NCI-H2227 (cell line): ENCODE results near the gene TDRD15.
A peak's percentile ranks its signal among the peaks of the same experiment; 100 is the strongest.
"Not testable (repeated sequence)": the region's sequence is repeated elsewhere in the genome, so short reads cannot be mapped to it uniquely, and the experiment has no call there.

Source experiments
- DNase-seq: peaks from one replicate; lab custom pipeline; 2025; ENCODE audit not compliant: unreplicated experiment; lab: John Stamatoyannopoulos, UW

Gene TDRD15

DNA sequence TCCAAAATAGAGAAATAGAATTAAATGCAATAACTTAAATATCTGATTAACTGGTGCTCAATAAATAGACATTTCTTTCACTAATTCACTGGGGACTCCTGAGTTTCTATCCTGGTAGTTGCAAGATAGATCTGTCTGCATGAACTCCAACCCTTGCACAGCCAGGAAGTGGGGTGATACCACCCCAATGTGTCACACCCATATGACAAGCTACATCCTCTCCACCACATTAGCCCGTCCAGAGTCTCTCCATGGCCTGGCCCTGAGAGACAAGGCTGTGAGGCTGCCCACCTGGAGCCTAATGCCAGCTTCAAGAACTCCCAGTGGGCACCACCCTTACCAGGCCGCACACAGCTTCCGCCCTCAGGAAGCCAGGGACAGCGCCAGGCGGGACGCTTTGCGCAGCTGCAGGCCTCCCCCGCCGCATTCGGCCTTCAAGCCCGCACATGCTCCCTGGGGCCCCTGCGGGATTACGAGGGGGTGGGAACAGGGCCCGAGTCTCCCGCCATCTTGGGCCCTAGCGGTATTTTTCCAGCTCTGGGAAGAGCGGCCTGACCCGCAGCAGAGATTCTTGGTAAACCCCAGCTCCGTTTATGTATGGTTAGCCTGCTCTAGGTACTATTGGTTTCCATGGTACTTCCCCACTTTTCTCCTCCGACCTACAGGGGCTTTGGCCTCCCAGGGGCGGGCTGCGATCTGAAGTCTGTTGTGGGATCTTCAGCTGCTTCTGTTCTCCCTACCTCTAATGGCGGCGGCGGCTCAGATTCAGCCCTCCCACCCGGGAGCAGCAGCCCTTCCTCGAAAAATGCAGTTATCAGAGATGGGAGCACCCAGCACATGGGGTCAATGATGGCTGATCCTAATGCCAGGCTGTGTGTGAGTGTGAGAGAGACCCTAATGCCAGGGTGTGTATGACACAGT, at the start of gene TDRD15:
TSS of gene TDRD15 (plus strand) at position 496 of the 921 bp plus-strand sequence. CDS start 13,500 bp downstream, outside the sequence.
- DNase-seq, result no peak

DNA sequence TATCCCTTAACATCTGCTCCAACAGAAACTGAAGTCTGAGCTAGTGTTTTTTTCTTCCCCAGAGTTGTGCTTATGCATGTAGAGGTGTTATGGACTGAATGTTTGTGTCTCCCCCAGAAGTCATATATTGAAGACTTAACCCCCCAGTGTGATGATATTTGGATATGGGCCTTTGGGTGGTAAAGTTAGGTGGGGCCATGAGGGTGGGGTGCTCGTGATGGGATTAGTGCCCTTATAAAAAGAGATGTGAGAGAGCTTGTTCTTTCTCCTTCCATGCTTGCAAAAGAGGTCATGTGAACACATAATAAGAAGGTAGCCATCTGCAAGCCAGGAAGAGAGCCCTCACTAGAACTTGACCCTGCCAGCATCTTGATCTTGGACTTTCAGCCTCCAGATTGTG, 45.5 kb upstream of the TDRD15 start:
- DNase-seq, result no peak

DNA sequence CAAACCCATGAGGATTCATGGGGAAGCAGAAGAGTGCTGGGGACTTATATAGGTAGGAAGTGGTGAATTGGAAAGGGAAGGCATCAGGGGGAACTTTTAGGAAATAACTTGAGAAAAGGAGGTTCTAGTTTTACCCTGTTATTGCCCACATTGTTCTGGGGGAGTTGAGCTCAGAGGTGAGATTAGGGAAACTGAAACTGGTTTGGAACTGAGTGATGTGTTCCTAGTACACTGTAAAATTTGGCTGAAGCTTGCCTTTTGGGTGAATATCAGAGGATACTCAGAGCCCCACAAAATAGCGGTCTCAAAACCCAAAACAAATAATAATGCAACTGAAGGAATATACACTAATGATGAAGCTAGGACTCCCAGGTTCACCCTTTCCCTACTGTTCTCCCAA, 40.3 kb upstream of the TDRD15 start:
- DNase-seq, result no peak

DNA sequence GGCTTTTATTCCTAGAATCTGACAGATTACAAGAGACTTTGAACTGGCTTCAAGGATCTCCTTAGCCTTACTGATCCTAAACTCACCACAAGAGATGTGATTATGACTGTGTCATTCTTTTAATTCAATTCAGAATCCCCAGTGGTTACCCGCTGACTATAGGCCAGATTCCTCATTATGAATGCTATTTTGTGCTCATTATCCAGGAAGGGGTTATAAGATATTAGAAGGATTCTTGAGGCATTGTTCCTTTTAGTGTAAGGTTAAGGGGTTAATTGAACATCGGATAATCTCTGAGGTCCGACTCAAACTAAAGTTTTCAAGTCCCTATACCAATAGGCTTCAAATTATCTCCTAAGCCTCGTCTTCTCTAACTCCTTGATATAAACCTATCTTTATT, 39.4 kb upstream of the TDRD15 start:
- DNase-seq, result no peak

DNA sequence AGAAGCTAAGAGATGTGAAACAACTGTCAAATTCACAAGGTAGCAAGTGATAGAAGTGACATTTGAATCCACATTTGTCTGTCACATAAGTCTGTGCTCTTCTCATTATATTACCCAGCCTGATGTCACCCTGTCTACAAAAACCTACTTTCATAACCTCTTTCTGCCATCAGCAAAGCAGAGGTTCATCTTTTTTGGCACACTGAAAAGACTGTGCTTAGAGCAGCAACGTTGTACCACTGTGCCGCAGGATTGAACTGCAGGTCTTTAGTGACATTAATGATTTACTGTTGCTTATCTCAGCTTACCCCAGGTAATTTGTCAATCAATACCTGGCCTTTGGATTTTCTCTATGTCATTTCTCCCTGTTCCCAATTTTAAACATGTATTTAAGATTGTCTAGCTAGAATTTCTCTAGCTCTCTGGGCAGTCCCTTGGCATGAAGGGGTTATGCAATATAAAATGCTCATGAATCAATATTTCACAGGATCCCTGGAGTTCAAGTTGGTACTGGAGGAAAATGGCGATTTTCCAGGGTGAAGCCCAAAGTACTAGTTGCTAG, 31.4 kb upstream of the TDRD15 start:
- no peak for DNase-seq

DNA sequence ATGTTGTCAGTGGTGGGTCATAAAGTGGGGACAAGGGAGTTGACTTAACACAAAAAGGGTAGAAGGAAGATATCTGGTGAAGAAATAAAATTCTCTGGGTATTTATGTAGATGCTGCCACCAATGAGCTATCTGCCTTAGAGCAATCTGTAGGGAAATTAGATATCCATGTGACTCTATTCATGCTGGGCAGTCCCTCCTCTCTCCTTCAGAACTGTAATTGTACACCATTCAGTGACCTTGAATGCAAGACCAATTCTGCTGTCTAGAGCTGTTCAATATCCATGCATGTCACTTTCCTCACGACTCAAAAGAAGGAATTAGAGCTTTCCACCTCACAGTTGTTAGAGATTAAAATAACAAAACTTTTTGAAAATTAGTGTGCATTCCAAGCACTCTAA, 28.6 kb upstream of the TDRD15 start:
- no peak for DNase-seq

DNA sequence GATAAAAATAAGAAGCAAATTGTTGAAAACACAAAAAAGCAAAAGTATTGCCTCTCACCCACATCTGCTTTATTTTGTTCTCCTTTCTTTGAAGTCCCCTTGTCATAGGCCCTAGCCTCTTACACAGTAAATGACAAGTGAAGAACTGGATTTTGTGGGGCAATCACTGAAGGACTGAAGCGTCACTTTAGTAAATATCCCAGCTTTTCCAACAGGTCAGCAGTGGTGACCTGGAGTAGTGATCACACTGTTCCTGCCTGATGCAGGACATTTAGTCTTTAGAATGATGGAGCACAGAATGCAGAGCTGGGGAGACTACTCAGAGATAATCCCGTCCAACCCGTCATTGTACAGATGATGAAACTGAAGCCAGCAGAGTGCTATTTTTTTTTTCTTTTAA, 28.1 kb upstream of the TDRD15 start:
- DNase-seq, result no peak

DNA sequence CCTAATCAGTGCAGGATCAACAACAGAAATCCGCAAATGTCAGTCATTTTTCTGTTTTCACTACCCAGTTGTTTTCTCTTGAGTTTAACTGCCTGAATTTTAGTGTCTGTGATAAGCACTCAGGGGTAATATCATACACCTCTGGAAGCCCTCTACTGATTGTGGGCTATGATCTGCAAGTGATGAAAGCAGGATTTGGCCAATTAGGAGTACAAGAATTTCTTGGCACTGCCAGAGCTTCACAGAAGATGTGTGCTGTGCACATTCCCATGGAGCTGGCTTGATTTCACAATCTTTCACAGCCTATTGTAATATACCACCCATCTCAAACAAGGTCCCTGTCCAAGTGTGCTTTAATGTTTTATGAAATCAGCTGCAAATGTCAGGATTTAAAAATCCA, 27.3 kb upstream of the TDRD15 start:
- DNase-seq, result no peak

DNA sequence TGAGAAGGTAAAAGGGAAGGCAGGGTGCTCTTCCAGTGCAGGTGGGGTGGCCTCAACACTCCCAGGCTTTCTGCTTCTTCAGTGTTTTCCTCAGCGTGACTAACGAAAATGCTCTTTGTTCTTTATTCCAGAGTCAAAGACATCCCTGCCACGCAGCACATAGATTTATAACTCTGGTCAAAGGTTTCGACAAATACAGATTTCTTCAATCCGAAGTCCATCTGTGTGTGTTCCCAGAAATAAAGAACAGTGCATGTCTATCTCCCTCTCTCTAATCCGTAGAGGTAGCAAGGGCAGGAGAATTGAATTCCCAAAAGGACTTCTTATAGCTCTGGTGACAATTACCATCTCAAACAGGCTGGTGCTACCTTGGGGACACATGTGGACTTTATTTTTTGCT, 26.4 kb upstream of the TDRD15 start:
- no peak for DNase-seq

DNA sequence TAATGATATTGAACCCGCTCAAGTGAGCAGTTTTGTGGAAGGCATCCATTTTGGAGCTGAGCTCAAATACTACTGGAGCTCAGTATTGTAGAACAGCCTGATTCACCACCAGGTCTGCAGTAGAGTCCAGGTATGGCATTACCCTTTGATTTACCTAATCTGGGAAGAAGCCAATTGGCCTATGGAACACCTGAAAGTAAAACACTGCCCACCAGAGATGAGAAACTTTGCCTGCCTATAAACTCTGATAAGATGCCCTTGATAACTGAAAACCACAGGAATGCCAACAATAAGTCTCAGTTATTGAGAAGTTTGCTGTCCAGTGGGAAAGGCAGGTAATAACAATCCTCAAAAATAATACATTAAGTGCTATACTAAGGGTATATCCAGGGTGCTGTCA, 25.5 kb upstream of the TDRD15 start:
- no peak for DNase-seq

DNA sequence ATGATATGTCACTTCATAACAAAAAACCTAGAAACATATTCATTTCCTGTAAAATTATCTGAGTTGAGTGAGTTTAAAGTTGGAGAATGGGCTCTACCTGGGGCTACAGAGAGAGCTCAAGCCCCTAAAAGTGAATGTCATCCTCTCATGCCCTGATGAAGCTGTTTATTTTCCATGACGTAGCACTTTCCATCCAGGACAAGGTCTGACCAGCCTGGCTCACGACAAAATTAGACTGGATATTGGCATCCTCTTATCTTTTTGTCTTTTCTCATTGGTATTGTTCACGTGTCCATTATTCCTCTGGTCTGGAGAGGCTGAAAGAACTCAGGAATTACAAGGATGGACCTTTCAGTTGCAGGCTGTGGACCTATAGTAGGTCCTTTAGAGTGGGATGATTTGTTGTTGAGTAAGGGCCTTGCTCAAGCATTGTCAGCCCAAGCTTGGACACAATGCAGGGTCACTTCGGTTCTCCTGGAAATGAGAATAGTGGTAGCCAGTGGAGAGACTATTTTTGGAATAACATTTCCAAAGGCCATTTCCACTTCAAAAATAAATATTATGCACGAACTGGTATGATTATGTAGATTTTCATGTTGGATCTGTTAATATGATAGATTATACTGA, 24.4 kb upstream of the TDRD15 start:
- no peak for DNase-seq

DNA sequence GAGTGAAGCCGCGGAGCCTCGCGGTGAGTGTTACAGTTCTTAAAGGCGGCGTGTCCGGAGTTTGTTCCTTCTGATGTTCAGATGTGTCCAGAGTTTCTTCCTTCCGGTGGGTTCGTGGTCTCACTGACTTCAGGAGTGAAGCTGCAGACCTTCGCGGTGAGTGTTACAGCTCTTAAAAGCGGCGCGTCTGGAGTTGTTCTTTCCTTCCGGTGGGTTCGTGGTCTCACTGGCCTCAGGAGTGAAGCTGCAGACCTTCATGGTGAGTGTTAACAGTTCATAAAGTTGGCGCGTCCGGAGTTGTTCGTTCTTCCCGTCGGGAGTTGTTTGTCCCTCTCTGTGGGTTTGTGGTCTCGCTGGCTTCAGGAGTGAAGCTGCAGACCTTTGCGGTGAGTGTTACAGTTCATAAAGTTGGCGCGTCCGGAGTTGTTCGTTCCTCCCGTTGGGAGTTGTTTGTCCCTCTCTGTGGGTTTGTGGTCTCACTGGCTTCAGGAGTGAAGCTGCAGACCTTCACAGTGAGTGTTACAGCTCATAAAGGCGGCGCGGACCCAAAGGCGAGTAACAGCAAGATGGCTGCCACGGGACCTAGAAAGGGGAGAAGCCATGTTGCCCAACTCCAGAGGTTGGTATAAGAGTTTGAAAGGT, 22.1 kb upstream of the TDRD15 start:
- not testable (repeated sequence) for DNase-seq

DNA sequence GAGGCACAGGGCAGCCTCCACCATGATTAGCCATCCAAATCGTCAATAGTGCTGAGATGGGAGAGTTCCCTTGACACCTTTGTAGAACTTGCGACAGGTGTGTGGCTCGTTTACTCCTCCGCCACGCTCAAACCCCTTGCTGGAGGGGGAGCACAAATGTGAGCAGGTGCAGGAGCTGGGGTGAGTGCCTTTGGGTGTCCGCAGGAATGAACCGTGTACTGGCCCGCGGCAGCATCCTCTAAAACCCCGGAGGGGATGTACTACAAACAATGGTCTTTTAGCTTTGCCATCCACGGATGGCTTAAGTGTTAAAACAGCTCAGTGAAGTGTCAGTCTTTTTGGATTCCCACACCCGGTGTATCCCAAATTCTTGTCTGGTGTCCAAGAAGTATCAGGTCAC, 21.4 kb upstream of the TDRD15 start:
- DNase-seq, result no peak

DNA sequence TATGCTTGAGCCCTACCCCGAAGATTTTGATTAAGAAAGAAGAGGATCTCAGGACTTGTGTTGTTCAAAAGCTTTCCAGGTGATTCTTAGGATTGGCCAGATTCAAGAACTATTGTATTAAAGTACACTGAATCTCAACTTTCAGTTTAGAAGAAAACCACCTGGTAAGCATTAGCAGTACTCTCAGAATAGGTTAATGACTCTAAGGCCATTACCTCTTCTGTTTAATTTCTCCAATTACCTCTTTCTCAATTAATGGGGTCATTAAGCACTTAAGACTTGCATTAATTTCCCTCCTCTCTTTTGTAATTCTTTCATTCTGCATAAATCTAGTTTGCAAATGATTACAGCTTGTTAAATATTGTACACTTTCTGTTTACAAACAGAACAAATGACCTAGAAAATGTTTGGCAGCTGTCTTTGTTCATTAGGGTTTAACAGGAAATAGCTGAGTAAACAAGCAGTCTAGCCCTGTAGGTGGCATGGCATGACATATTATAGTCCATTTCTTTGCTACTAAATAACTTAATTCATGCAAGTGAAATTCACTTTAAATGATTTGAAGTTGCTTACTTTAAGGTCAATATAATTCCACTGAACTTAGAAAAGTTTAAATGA, 20.4 kb upstream of the TDRD15 start:
- DNase-seq, result no peak

DNA sequence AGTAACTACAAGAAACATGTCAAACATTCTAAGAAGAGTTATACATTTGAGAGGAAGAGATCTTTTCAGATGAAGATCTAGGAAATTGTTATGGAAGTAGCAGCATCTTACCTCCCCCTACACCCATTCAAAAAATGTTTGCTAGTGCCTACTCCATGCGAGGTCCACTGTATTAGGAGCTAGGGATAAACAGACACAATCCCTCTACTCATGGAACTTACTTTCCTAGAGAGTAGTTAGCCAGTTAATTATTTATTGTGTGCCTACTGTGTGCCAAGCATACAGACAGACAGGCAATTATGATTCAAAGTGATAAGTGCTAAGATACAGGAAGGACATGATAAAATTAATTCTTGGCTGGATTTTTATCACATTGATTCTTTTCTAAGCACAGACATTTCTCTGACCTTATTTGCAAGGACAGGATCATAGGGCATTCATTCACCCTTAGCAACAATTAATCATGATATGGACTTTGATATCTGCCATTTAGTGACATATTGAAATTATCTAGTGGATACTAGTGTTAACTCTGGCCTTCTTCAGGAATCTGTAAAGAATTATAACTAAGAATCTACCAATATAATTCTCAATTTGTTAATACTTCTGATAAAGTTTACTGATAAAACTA, 19.6 kb upstream of the TDRD15 start:
- no peak for DNase-seq

DNA sequence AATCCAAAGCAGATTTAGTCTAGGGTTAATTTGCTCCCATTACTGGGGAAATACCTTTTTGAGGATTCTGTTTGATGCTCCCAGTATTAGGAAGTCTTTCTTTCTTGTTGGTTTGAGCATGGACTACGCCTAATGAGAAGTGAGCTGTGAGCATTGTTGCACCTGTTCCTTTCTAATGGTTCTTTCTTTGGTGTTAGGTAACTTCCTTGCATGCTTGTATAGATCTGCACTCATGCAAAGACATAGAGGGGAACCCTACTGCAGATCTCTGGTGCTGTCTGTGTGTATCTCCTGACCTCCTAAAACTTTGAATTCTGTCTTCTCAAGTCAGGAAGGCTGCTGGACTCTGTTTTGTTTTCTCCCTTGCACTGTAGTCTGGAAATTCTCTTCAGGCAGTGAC, 12.8 kb upstream of the TDRD15 start:
- no peak for DNase-seq

DNA sequence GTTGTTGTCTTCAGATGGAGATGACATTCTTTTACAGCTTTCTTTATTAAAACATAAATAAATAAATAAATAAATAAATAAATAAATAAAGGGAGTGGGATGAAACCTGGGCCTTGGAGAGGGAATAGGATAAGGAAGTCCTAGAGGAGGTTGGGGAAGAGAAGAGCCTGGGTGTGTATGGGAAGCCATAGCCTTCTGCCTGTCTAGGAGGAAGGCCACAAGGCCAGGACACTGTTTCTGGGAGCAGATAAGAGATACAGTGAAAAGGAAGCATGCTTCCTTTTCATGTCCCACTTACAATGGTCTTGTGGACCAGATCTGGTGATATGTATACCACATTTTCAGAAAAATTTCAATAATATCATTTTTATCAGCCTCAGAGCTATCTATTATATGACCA, 6.1 kb upstream of the TDRD15 start:
- no peak for DNase-seq

DNA sequence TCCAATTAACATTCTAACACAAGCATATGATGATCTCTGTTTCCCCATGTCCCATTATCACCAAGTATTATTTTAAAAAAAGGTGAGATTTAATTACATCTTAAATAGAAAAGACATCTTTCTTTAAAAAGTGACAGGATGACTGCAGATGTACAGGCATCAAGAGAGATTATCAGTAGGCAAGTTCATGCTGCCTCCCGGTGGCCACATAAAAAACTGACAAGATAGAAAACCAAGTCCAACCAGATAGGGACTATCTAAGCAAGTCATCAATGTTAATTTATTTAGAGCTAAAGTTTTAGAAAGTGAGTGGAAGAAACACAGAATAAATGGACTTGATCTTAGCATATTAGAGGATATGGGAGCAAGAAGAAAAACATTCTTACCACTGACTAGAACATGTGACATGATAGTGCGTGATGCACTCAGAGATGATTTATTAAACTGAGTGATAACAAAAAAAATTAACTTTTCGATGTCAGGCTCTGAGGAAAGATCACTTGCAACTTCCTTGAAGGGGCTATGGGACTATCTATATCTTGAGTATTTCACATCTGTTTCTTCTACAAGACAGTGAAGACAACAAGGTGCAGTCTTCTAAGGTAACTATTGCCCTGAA, 5.4 kb upstream of the TDRD15 start:
- peak; percentile 3 for DNase-seq

DNA sequence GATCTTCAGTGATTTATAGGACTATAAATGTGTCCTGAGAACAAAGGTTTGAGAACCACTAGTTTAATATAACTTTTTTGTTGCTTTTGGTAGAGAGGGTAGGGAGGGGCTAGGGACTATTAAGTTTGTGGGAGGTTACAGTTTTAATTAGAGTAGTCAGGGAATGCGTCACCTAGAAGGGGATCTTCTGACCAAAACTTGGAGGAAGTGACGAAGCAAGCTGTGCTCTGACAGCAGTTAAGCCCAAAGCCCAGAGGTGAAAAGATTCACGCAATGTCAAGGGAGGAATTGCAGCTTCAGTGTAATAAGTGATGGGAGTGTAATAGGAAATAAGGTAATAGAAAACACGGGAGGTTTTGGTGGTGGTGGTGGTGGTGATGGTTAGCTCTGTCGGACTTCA, 8.1 kb downstream of the TDRD15 start:
- DNase-seq, result no peak

DNA sequence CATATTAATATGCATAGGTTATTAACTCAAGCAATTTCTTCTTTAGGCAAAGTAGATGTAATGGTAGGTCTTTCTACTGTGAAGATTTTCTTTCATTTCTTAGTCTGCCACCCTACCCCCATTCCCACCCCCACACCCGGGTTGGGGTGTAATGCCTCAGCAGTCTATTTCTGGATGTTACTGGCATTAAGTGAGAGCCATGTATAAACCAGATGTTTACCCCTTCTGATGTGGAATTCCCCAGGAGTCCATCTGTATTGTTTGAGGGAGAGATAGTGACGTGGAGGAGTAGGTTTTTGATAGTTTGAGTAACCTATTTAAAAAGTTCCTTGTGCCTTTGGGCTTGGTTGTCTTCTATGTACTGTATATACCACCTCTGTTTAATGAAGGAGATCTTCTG, 11.8 kb downstream of the TDRD15 start:
- no peak for DNase-seq
